Stimulated activated CD4-positive, alpha-beta T cell treated with anti-CD3 and anti-CD28 coated beads, Interleukin-4, amount 100 ng/mL, for 1 hour (primary cell): ENCODE measurements around the gene INPP1.

Experiments used
- DNase-seq: peaks from one replicate; pipeline ENCODE4 v3.0.0-alpha.2; 2020

The INPP1 gene

DNA sequence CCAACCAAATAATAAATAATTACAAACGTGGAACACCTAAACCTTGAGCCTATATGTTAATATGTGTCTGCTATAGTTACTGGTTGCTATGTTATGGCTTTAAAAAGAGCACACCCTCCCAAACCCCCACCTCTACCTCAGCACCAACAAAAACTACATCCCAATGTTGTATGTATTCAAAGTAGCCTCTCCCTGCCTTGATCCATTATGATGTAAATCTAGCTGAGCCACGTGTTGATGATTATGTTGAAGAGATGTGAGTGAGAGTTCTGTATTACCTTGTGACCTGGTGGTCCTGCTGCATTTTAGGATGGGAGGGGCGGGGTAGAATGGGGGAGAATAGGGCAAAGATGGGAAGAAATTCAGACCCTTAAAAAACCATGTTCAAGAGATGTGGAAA, 69.6 kb downstream of the INPP1 start:
- no peak for DNase-seq

DNA sequence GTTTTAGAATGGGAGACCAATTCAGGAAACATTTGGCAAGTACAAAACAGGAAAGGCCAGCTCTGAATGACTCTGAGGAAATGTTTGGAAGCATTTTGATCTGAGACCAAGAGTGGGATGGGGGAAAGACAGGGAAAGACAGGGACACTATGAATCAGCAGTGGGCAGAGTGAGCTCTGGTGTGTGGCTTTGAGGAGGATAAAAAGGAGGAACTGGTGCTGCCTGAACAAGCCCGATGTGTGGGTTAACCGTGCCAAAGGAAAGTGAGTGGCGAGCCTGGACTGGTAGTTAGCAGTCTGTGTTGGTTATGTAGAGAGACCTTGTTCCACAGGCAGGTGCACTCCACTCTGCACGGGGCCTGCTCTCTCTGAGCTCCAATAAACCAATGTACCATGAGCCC, 70.0 kb downstream of the INPP1 start:
- DNase-seq, result no peak

DNA sequence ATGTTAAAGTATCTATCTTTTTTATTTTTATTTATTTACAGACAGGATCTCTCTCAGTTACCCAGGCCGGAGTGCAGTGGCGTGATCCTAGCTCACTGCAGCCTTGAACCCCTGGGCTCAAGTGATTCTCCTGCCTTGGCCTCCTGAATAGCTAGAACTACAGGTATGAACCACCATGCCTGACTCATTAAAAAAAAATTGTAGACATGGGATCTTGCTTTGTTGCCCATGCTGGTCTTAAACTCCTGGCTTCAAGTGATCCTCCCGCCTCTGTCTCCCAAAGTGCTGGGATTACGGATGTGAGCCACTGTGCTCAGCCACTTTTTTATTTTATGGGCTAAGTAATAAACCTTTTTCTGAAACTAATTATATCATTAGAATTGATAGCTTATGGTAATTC, 71.9 kb downstream of the INPP1 start:
- DNase-seq, result no peak

DNA sequence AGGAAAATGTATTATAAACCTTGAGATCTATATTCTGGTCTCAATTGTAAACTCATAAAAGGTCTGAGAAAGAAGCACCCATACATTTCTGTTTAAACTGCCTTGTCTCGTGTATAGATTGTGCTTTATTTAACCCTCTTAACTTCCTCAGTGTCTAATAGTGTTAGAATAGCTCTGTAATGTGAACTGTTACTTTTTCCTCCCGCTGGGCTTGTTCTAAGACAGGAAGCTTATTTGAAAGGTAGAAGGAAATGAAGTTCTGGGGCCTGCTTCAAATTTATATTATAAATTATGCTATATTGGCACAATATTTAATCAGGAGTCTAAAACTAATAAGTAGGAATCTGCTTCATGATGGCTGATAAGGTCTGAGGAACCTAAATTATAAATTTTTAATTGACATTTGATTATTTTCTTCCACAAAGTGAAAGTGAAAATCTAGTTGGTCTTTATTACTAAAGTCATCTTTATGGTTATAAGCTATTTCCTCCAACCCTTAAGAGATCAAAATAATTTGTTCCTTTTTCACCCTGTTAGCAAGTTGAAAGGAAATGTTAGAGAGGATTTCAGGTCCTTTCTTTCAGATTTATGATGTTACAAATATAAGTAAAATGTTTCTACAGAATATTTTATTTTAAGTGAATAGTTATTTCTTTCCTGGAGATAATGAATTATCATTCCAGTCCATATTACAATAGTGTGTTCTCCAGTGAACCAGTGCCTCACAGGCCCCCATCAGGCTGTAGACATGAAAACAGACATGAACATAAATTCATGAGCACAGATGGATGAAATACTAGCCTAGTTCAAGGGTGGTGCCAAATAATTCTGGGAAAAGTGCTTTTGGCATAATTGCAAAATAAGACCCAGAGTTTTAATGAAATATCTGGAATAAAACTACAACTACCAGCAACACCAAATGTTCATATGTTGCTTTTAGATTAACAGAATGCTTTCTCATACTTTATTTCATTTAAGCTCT, 72.7 kb downstream of the INPP1 start:
- DNase-seq, result no peak

DNA sequence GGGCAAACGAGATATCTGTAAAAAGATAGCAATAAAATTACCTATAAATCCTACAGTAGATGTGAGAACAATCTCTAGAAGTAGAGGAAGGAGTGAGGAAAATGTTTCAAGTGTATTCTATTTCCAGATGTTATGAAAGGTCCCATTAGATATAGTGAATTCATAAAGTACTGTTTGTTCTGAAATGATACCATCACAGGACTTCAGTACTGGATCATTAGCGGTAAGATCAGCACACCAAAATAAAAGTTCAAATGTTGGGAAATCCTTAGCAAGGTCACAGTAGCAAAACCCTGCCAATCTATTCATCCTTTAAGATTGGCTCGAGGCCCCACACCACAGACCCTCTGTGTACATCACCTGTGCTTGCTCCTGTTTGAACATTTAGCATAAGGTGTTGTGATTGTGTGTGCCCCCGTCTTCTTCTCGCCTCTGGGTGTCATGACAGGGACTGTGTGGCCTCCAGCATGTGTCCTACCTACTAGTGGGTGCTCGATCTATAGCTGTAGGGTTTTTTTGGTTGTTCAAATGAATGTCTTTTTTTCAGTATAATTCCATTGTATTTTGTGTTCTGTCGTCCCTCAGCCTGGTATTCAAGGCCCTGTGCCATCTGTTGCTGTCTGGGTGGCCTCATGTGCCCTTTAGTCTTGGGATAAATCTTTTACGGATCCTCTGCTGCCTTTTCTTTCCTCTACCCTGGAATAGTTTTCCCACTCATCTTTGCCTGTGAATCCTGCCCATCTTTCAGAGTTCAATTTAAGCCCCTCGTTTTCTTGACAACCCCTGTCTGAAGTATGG, 73.9 kb downstream of the INPP1 start:
- DNase-seq, result no peak

DNA sequence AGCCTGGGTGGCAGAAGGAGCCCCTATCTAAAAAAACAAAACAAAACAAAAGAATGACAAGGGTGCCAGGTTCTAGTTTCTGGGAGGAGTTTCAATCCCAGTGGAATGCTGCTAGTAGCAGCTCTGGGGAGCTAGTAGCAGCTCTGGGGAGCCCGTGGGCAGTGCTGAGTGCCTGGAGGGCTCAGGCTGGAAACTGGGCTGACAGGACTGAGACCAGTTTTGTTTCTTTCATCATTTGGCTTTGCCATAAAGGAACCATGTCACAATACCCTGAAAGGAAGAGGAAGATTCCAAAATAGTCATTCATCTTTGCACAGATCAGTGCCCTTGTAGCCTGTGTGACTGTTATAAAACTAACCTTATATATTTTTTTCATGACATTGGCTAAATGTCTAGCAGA, 75.3 kb downstream of the INPP1 start:
- DNase-seq, result no peak

DNA sequence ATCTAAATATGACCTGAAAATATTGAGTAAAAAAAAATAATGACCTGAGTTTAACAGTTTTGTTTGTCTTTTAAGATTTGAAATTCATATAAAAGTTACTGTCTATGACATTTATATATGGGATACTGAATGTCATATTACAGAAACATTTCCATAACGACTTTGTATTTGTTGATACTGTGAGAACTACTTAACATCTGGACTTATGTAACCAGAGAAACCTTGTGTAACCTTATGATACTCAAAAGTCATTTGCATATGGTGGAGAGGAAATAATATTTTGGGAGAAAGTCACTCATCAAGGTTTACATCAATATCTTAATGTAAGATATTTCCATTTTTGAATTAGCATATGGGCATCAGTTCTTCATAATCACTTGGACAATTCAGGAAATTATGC, 77.4 kb downstream of the INPP1 start:
- no peak for DNase-seq
